Keratinocyte (primary cell): Measurements from ENCODE around the gene C1orf87.

Experiments
- CTCF ChIP-seq, 3 experiments: IDR thresholded peaks in 1 of 3; conservative IDR thresholded peaks in 1 of 3; optimal IDR thresholded peaks in 1 of 3; 2 replicates in 2 of 3; 3 replicates in 1 of 3; pipeline versions ENCODE3 to v1.5.1; 2011; ENCODE audit warnings: low read length in 3 of 3, mild to moderate bottlenecking in 3 of 3, moderate library complexity in 2 of 3, control low read depth in 1 of 3, inconsistent platforms in 1 of 3; ENCODE audit not compliant: insufficient read depth in 2 of 3; ENCODE audit errors: extremely low read depth in 1 of 3
- EZH2 ChIP-seq: IDR thresholded peaks from one replicate; pipeline ENCODE4 v1.6.1; 2012; ENCODE audit warnings: inconsistent platforms, mild to moderate bottlenecking, low read length, moderate library complexity

DNA sequence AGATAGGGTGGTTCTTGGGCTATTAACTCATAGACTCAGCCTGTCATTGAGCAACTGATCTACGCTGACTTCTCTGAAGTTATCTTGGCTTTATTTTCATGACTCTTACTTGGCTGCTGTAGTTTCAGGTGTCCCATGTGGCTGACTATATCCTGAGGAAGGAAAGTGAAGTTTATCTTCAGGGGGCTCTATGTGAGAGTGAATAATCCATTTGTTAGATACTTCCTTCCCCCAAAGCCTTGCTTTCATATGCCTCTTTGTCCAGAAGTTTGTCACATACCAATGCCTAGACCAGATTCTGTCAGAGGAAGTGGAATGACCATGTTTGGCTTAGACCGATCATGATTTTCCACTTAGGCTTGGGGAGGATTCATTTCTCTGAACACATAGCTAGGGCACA lies 27.9 kb upstream of the C1orf87 start:
- TF ChIP-seq CTCF (optimal IDR thresholded peaks at IDR 0.05 in 1 of 3, IDR thresholded peaks at IDR 0.05 in 1 of 3, conservative IDR thresholded peaks at IDR 0.05 in 1 of 3; ENCODE audit: extremely low read depth in 1 of 3, insufficient read depth in 2 of 3, low read length in 3 of 3) = no peak
- TF ChIP-seq EZH2 = no peak
